ELF-1 (cell line): ENCODE measurements around the gene PEX7.
A peak's percentile ranks its signal among the peaks of the same experiment; 100 is the strongest.
"Not testable (repeated sequence)": the region's sequence is repeated elsewhere in the genome, so short reads cannot be mapped to it uniquely, and the experiment has no call there.

Experiments
- DNase-seq: peaks from one replicate; pipeline ENCODE4 v3.0.0-alpha.2; 2016; ENCODE audit warnings: low read depth, low spot score

Gene PEX7

GRCh38 chr6:136790411-136791295 lies 31.7 kb upstream of the PEX7 start:
- DNase-seq = no peak

- DNase-seq = peak; percentile 40
Observed at GRCh38 chr6:136791296-136792094, 30.9 kb upstream of the PEX7 start.

GRCh38 chr6:136792095-136792409 lies 30.3 kb upstream of the PEX7 start:
- no peak for DNase-seq

GRCh38 chr6:136792410-136793262 lies 29.8 kb upstream of the PEX7 start, which contains the start of gene MAP3K5:
MAP3K5 (minus strand) TSS chr6:136792477; CDS start chr6:136792157, 320 bp downstream.
- peak; percentile 81 for DNase-seq

- DNase-seq = no peak
Observed at GRCh38 chr6:136793363-136793762, 29.0 kb upstream of the PEX7 start.

GRCh38 chr6:136795386-136795785 lies 27.0 kb upstream of the PEX7 start:
- no peak for DNase-seq

GRCh38 chr6:136795996-136796395 lies 26.4 kb upstream of the PEX7 start:
- DNase-seq = no peak

GRCh38 chr6:136798044-136798443 lies 24.3 kb upstream of the PEX7 start:
- DNase-seq = no peak

- DNase-seq = no peak
Observed at GRCh38 chr6:136801581-136801980, 20.8 kb upstream of the PEX7 start.

- no peak for DNase-seq
Observed at GRCh38 chr6:136803608-136804007, 18.8 kb upstream of the PEX7 start.

GRCh38 chr6:136809091-136809860 lies 13.1 kb upstream of the PEX7 start:
- DNase-seq = no peak

- no peak for DNase-seq
Observed at GRCh38 chr6:136811272-136811671, 11.1 kb upstream of the PEX7 start.

- DNase-seq = no peak
Observed at GRCh38 chr6:136812174-136812573, 10.2 kb upstream of the PEX7 start.

- not testable (repeated sequence) for DNase-seq
Observed at GRCh38 chr6:136815608-136816007, 6.8 kb upstream of the PEX7 start.

- DNase-seq = no peak
Observed at GRCh38 chr6:136816656-136817055, 5.7 kb upstream of the PEX7 start.

GRCh38 chr6:136820561-136820960 lies 1.8 kb upstream of the PEX7 start:
- no peak for DNase-seq

GRCh38 chr6:136822046-136822375 lies 381 bp upstream of the PEX7 start:
- no peak for DNase-seq

GRCh38 chr6:136823128-136823660 lies 802 bp downstream of the PEX7 start:
- DNase-seq = no peak

GRCh38 chr6:136826216-136826615 lies 3.8 kb downstream of the PEX7 start:
- no peak for DNase-seq

- no peak for DNase-seq
Observed at GRCh38 chr6:136831873-136832562, 9.6 kb downstream of the PEX7 start.
